HEK293 (cell line): Measurements from ENCODE around the gene GSC2.

Experiments
- CTCF ChIA-PET: fragments of 350-600 bp; formaldehyde crosslinking; extraction: SDS; loops from one replicate; lab custom pipeline; 2021; ENCODE audit warnings: antibody characterized with exemption; lab: Yijun Ruan, JAX
- POLR2A ChIA-PET: fragments of 300-600 bp; formaldehyde crosslinking; extraction: SDS; loops from one replicate; lab custom pipeline; 2020; ENCODE audit warnings: antibody characterized with exemption, inconsistent platforms; lab: Yijun Ruan, JAX
- H3K27ac ChIP-seq: fragments of 200-500 bp; sonication (Bioruptor generic); 2 replicates; pipeline ENCODE4 v1.5.1; 2014; ENCODE audit warnings: low read depth, low read length, control low read depth, inconsistent platforms; ENCODE audit errors: extremely low read depth
- H3K36me3 ChIP-seq, 2 experiments: fragments of 200-500 bp in 1 of 2; sonication (Bioruptor generic) in 1 of 2; 1 replicate in 1 of 2; 2 replicates in 1 of 2; pipeline ENCODE4 v1.5.1; 2014 to 2017; ENCODE audit warnings: inconsistent platforms in 2 of 2, low read length in 2 of 2; ENCODE audit not compliant: control insufficient read depth in 2 of 2, insufficient read depth in 1 of 2
- H3K4me1 ChIP-seq: fragments of 200-500 bp; sonication (Bioruptor generic); 2 replicates; pipeline ENCODE4 v1.5.1; 2014; ENCODE audit warnings: mild to moderate bottlenecking, low read length, inconsistent platforms; ENCODE audit not compliant: control insufficient read depth, insufficient read depth
- H3K4me3 ChIP-seq: 2 replicates; pipeline ENCODE4 v1.5.1; 2011; ENCODE audit warnings: low read depth, mild to moderate bottlenecking, control low read depth, low read length, moderate library complexity
- H3K9me3 ChIP-seq: fragments of 200-500 bp; sonication (Bioruptor generic); 2 replicates; pipeline ENCODE4 v1.5.1; 2014; ENCODE audit warnings: low read depth, low read length, inconsistent platforms; ENCODE audit not compliant: control insufficient read depth, insufficient read depth
- GFI1B ChIP-seq: fragments of 450-650 bp; formaldehyde crosslinking; IDR thresholded peaks from 2 replicates; pipeline ENCODE4 v1.5.1; 2016; ENCODE audit warnings: missing biosample characterization, missing genetic modification characterization
- GLI2 ChIP-seq: fragments of 450-650 bp; formaldehyde crosslinking; IDR thresholded peaks from 2 replicates; pipeline ENCODE4; 2017; ENCODE audit warnings: missing biosample characterization, missing genetic modification characterization, low read depth, borderline replicate concordance
- HIC1 ChIP-seq: fragments of 450-650 bp; formaldehyde crosslinking; IDR thresholded peaks from 2 replicates; pipeline ENCODE4 v1.5.1; 2016; ENCODE audit warnings: missing biosample characterization, missing genetic modification characterization
- KLF1 ChIP-seq: fragments of 450-650 bp; formaldehyde crosslinking; IDR thresholded peaks from 2 replicates; pipeline ENCODE4 v1.5.1; 2016; ENCODE audit warnings: missing biosample characterization, missing genetic modification characterization
- KLF10 ChIP-seq: fragments of 450-650 bp; IDR thresholded peaks from 2 replicates; pipeline ENCODE4 v1.5.1; 2018; ENCODE audit warnings: missing biosample characterization, mild to moderate bottlenecking, missing genetic modification characterization
- PBX3 ChIP-seq: sonication (generic); formaldehyde crosslinking; IDR thresholded peaks from 2 replicates; pipeline ENCODE4 v1.8.1; 2022; ENCODE audit warnings: mild to moderate bottlenecking, moderate library complexity, missing genetic modification reagents
- SCRT2 ChIP-seq: fragments of 450-650 bp; formaldehyde crosslinking; IDR thresholded peaks from 2 replicates; pipeline ENCODE4 v1.5.1; 2016; ENCODE audit warnings: missing biosample characterization, missing genetic modification characterization
- SP2 ChIP-seq: fragments of 450-650 bp; formaldehyde crosslinking; IDR thresholded peaks from 2 replicates; pipeline ENCODE4 v1.5.1; 2016; ENCODE audit warnings: missing biosample characterization, missing genetic modification characterization
- TCF7L2 ChIP-seq: IDR thresholded peaks from 2 replicates; pipeline ENCODE4 v1.6.1; 2011; ENCODE audit warnings: low read depth, mild to moderate bottlenecking, inconsistent platforms, low read length, moderate library complexity, borderline replicate concordance
- ZBTB20 ChIP-seq: fragments of 450-650 bp; formaldehyde crosslinking; IDR thresholded peaks from 2 replicates; pipeline ENCODE4 v1.5.1; 2016; ENCODE audit warnings: missing biosample characterization, missing genetic modification characterization
- ZBTB26 ChIP-seq: fragments of 450-650 bp; formaldehyde crosslinking; optimal IDR thresholded peaks from 2 replicates; pipeline ENCODE3; 2016; ENCODE audit warnings: missing biosample characterization, mild to moderate bottlenecking, missing genetic modification characterization
- ZBTB8A ChIP-seq: fragments of 450-650 bp; formaldehyde crosslinking; IDR thresholded peaks from 2 replicates; pipeline ENCODE4 v1.5.1; 2016; ENCODE audit warnings: missing biosample characterization, missing genetic modification characterization
- ZFP69B ChIP-seq: fragments of 450-650 bp; formaldehyde crosslinking; IDR thresholded peaks from 2 replicates; pipeline ENCODE4 v1.5.1; 2016; ENCODE audit warnings: missing biosample characterization, missing genetic modification characterization
- ZNF140 ChIP-seq: fragments of 450-650 bp; formaldehyde crosslinking; IDR thresholded peaks from 2 replicates; pipeline ENCODE4 v1.5.1; 2016; ENCODE audit warnings: missing biosample characterization, missing genetic modification characterization
- ZNF221 ChIP-seq: fragments of 450-650 bp; formaldehyde crosslinking; IDR thresholded peaks from 2 replicates; pipeline ENCODE4 v1.5.1; 2017; ENCODE audit warnings: missing biosample characterization, missing genetic modification characterization, borderline replicate concordance
- ZNF280D ChIP-seq: fragments of 450-650 bp; formaldehyde crosslinking; IDR thresholded peaks from 2 replicates; pipeline ENCODE4 v1.5.1; 2016; ENCODE audit warnings: missing biosample characterization, missing genetic modification characterization
- ZNF335 ChIP-seq: fragments of 450-650 bp; formaldehyde crosslinking; conservative IDR thresholded peaks from 2 replicates; pipeline ENCODE4 v1.5.1; 2016; ENCODE audit warnings: missing biosample characterization, missing genetic modification characterization
- ZNF341 ChIP-seq: fragments of 450-650 bp; formaldehyde crosslinking; IDR thresholded peaks from 2 replicates; pipeline ENCODE4; 2016; ENCODE audit warnings: low read depth, missing biosample characterization, missing genetic modification characterization
- ZNF423 ChIP-seq: fragments of 450-650 bp; formaldehyde crosslinking; IDR thresholded peaks from 2 replicates; pipeline ENCODE4 v1.5.1; 2016; ENCODE audit warnings: missing biosample characterization, missing genetic modification characterization
- ZNF473 ChIP-seq: fragments of 450-650 bp; formaldehyde crosslinking; IDR thresholded peaks from 2 replicates; pipeline ENCODE4 v1.5.1; 2017; ENCODE audit warnings: missing biosample characterization, missing genetic modification characterization
- ZNF561 ChIP-seq: fragments of 450-650 bp; IDR thresholded peaks from 2 replicates; pipeline ENCODE4 v1.5.1; 2018; ENCODE audit warnings: missing biosample characterization, missing genetic modification characterization, borderline replicate concordance
- ZNF621 ChIP-seq: fragments of 450-650 bp; formaldehyde crosslinking; IDR thresholded peaks from 2 replicates; pipeline ENCODE4 v1.5.1; 2017; ENCODE audit warnings: missing biosample characterization, missing genetic modification characterization
- ZNF692 ChIP-seq: fragments of 450-650 bp; formaldehyde crosslinking; IDR thresholded peaks from 2 replicates; pipeline ENCODE4 v1.5.1; 2016; ENCODE audit warnings: missing biosample characterization, missing genetic modification characterization
- ZNF792 ChIP-seq: fragments of 450-650 bp; formaldehyde crosslinking; IDR thresholded peaks from 2 replicates; pipeline ENCODE4 v1.5.1; 2016; ENCODE audit warnings: missing biosample characterization, missing genetic modification characterization
- ZNF830 ChIP-seq: fragments of 450-650 bp; IDR thresholded peaks from 2 replicates; pipeline ENCODE4 v1.5.0; 2018; ENCODE audit warnings: missing biosample characterization, missing genetic modification characterization, low read depth, mild to moderate bottlenecking, moderate library complexity

Gene GSC2

GRCh38 chr22:19149047-19149883, 827 bp downstream of the GSC2 start:
- Histone ChIP-seq H3K36me3 (no peaks in the 10 kb centered on the region), H3K27ac (no peak overlapping the region), H3K4me1 (no peaks in the 10 kb centered on the region), H3K4me3 (peak overlapping the region; percentile 7; the same call in 1 of the 2 replicates), H3K9me3 (no peaks in the 10 kb centered on the region)
- TF ChIP-seq ZBTB20 (peak; percentile 34; the same call in 1 of the 2 replicates), ZNF792 (tag by site-specific recombination) (no peak), ZNF341 (tag by site-specific recombination) (0 out of 2 replicates have a peak, but pooled peaks have one; percentile 18), ZBTB26 (peak; percentile 75), ZNF423 (tag by site-specific recombination) (no peak), ZNF335 (peak; percentile 50), ZBTB8A (peak; percentile 58), PBX3 (CRISPR knock-in tag) (peak; percentile 55; the same call in 1 of the 2 replicates), HIC1 (tag by site-specific recombination) (no peak), KLF10 (tag by site-specific recombination) (no peak), KLF1 (tag by site-specific recombination) (peak; percentile 43; the same call in 1 of the 2 replicates), SP2 (tag by site-specific recombination) (peak; percentile 49)
- CTCF ChIA-PET, result interaction anchor here (0.7 to 0.9 kb wide), 2 partner anchors 21 to 30 kb away, joined by 3 to 4 read pairs; partner anchors contain the start of gene SLC25A1
- POLR2A ChIA-PET, result interaction anchor here (1.0 kb wide), 1 partner anchor 29 kb away, joined by 5 read pairs; the partner anchor contains the start of gene SLC25A1

GRCh38 chr22:19148417-19149046, 1.6 kb downstream of the GSC2 start:
- H3K9me3 ChIP-seq, result no peaks in the 10 kb centered on the region
- no peaks in the 10 kb centered on the region for H3K4me1 ChIP-seq
- CTCF ChIA-PET, result interaction anchor here (0.6 to 0.9 kb wide), 4 partner anchors 22 to 1147 kb away, joined by 3 to 7 read pairs (median 4); partner anchors contain the start of gene SLC25A1
- POLR2A ChIA-PET, result interaction anchor here (1.0 kb wide), 1 partner anchor 30 kb away, joined by 5 read pairs; the partner anchor contains the start of gene SLC25A1
- H3K27ac ChIP-seq, result no peak overlapping the region
- no peaks in the 10 kb centered on the region for H3K36me3 ChIP-seq
- H3K4me3 ChIP-seq, result no peak overlapping the region
- TF ChIP-seq ZNF221 (tag by site-specific recombination) (no peak), ZNF473 (tag by site-specific recombination) (no peak), GFI1B (tag by site-specific recombination) (no peak), TCF7L2 (no peak), ZNF280D (no peak), ZNF561 (tag by site-specific recombination) (no peak), ZNF621 (tag by site-specific recombination) (no peak), ZNF692 (tag by site-specific recombination) (no peak), ZNF140 (no peak), ZNF830 (no peak), SCRT2 (tag by site-specific recombination) (no peak), ZFP69B (tag by site-specific recombination) (no peak), GLI2 (no peak)
